Astrocyte (in vitro differentiated cells and primary cell): ENCODE data around the gene BCAM.

Source experiments
- EZH2 ChIP-seq: IDR thresholded peaks from 2 replicates; pipeline ENCODE4 v1.6.1; 2012; ENCODE audit warnings: mild to moderate bottlenecking, low read length, inconsistent platforms; ENCODE audit not compliant: insufficient read depth
- TF ChIP-seq, protein P1 (sequence below): IDR thresholded peaks from 2 replicates; pipeline ENCODE4 v1.5.1; 2011; ENCODE audit warnings: low read depth, mild to moderate bottlenecking, inconsistent platforms, low read length, moderate library complexity; ENCODE audit not compliant: insufficient read depth

DNA sequence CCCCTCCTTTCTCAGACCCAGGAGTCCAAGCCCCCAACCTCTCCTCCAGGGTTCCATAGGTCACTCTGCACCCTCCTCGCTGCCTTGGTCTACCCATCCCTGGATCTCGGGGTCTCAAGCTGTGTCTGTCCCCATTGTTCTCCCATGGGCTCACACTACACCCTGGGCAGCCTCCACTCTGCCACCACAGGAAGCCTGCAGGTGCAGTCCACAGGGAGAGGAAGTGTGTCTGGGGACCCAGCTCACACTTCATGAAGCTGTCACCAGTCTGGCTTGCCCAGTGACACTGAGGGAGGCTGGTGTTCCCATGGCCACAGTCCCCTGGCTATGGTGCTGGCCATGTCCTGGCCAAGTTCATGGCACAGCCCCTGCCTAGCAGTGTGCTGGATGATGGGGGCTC is 42.5 kb downstream of the BCAM start:
- TF ChIP-seq, protein P1, sequence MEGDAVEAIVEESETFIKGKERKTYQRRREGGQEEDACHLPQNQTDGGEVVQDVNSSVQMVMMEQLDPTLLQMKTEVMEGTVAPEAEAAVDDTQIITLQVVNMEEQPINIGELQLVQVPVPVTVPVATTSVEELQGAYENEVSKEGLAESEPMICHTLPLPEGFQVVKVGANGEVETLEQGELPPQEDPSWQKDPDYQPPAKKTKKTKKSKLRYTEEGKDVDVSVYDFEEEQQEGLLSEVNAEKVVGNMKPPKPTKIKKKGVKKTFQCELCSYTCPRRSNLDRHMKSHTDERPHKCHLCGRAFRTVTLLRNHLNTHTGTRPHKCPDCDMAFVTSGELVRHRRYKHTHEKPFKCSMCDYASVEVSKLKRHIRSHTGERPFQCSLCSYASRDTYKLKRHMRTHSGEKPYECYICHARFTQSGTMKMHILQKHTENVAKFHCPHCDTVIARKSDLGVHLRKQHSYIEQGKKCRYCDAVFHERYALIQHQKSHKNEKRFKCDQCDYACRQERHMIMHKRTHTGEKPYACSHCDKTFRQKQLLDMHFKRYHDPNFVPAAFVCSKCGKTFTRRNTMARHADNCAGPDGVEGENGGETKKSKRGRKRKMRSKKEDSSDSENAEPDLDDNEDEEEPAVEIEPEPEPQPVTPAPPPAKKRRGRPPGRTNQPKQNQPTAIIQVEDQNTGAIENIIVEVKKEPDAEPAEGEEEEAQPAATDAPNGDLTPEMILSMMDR: no peak
- TF ChIP-seq EZH2: no peak
